K562 (cell line): ENCODE measurements around the gene DNAH10.

ENCODE experiments used
- ADNP ChIP-seq: fragments of 200-800 bp; sonication (Bioruptor generic); IDR thresholded peaks from 2 replicates; pipeline ENCODE4 v1.6.1; 2016; ENCODE audit warnings: missing genetic modification characterization, missing compliant biosample characterization
- CTCF ChIP-seq, 3 experiments: IDR thresholded peaks in 2 of 3; conservative IDR thresholded peaks in 1 of 3; 2 replicates each; pipeline ENCODE4 v1.5.1; 2011 to 2012; ENCODE audit warnings: low read length in 3 of 3, mild to moderate bottlenecking in 3 of 3, control low read depth in 2 of 3, improper control_type of control experiment in 1 of 3, inconsistent platforms in 1 of 3, low read depth in 1 of 3, mixed read lengths in 1 of 3, moderate library complexity in 1 of 3; ENCODE audit not compliant: insufficient read depth in 2 of 3
- FOXM1 ChIP-seq, 2 experiments: fragments of 450-650 bp in 1 of 2; sonication (generic) in 1 of 2; formaldehyde crosslinking in 1 of 2; IDR thresholded peaks; 2 replicates each; pipeline versions ENCODE4 v1.6.1 to v1.9.0; 2017 to 2022; ENCODE audit warnings: low read depth in 2 of 2, mild to moderate bottlenecking in 2 of 2, missing genetic modification reagents in 1 of 2, moderate library complexity in 1 of 2
- KLF13 ChIP-seq: fragments of 450-650 bp; IDR thresholded peaks from 2 replicates; pipeline ENCODE4 v1.6.1; 2016; ENCODE audit warnings: missing genetic modification characterization, low read depth, mild to moderate bottlenecking, missing compliant biosample characterization, moderate library complexity, borderline replicate concordance
- SMC3 ChIP-seq: conservative IDR thresholded peaks from 2 replicates; pipeline ENCODE4 v1.6.1; 2011; ENCODE audit warnings: low read depth, low read length, improper control_type of control experiment; ENCODE audit not compliant: insufficient read depth
- TAF9B ChIP-seq: fragments of 450-650 bp; IDR thresholded peaks from 2 replicates; pipeline ENCODE4 v1.6.1; 2018; ENCODE audit warnings: mild to moderate bottlenecking; ENCODE audit not compliant: partially characterized antibody
- ZFX ChIP-seq: sonication (generic); formaldehyde crosslinking; IDR thresholded peaks from 2 replicates; pipeline ENCODE4 v1.8.0; 2022; ENCODE audit warnings: mild to moderate bottlenecking, missing genetic modification reagents, moderate library complexity
- ZNF785 ChIP-seq: fragments of 250-450 bp; sonication (Bioruptor Pico); IDR thresholded peaks from 2 replicates; pipeline ENCODE4 v1.4.0; 2020; ENCODE audit warnings: mild to moderate bottlenecking

GRCh38 chr12:123733229-123733628 is 28.9 kb upstream of the DNAH10 start:
- TF ChIP-seq ZNF785 (CRISPR knock-in tag) (no peak), SMC3 (no peak), CTCF (IDR thresholded peaks at IDR 0.05 in 2 of 3, conservative IDR thresholded peaks at IDR 0.05 in 1 of 3; ENCODE audit: insufficient read depth in 2 of 3, low read depth in 1 of 3, low read length in 3 of 3) (no peak), ADNP (tag) (no peak), FOXM1 (IDR thresholded peaks at IDR 0.05; ENCODE audit: low read depth) (no peak), FOXM1 (CRISPR knock-in tag; IDR thresholded peaks at IDR 0.05; ENCODE audit: low read depth) (no peak), ZFX (CRISPR knock-in tag) (no peak), TAF9B (no peak), KLF13 (tag) (no peak)
